Measurements from ENCODE around the gene CLNK.

Gene CLNK

GRCh38 chr4:10607206-10607605, 77.4 kb downstream of the CLNK start:
- ChIA-PET POLR2A (ENCODE audit: low non-redundant PET) (no interaction called here), CTCF (no interaction called here)
- TF ChIP-seq, protein P1, sequence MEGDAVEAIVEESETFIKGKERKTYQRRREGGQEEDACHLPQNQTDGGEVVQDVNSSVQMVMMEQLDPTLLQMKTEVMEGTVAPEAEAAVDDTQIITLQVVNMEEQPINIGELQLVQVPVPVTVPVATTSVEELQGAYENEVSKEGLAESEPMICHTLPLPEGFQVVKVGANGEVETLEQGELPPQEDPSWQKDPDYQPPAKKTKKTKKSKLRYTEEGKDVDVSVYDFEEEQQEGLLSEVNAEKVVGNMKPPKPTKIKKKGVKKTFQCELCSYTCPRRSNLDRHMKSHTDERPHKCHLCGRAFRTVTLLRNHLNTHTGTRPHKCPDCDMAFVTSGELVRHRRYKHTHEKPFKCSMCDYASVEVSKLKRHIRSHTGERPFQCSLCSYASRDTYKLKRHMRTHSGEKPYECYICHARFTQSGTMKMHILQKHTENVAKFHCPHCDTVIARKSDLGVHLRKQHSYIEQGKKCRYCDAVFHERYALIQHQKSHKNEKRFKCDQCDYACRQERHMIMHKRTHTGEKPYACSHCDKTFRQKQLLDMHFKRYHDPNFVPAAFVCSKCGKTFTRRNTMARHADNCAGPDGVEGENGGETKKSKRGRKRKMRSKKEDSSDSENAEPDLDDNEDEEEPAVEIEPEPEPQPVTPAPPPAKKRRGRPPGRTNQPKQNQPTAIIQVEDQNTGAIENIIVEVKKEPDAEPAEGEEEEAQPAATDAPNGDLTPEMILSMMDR (conservative IDR thresholded peaks at IDR 0.05; ENCODE audit: low read depth) = no peak
- no peak for DNase-seq (ENCODE audit: low spot score)
- no peak overlapping the region for H3K27ac ChIP-seq

DNA sequence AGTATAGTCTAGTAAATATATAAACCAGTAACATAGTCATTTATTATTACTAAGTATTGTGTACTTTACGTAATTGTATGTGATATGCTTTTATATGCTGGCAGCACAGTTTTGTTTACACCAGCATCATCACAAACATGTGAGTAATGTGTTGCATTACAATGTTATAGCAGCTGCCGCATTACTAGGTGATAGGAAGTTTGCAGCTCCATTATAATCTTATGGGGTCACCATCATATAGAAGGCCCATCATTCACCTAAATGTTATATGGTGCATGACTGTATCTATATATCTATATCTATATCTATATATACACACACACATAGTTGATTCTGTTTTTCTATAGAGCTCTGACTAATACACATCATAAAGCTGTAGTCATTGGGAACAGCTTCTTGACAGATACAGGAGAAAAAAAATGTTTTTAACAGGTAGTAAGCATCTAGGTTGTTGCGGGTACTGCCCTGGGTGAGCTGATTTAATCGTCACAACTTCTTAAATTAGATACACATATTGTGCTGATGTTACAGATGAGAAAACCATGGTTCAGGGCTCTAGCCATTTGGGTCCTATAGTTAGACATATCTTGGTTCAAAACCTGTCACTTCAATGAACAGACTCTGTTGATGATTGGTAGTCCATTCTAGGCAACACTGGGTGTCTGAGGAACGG, 77.9 kb downstream of the CLNK start:
- TF ChIP-seq, protein P1 (conservative IDR thresholded peaks at IDR 0.05; ENCODE audit: low read depth) = no peak
- DNase-seq (ENCODE audit: low spot score) = no peak
- ChIA-PET POLR2A (ENCODE audit: low non-redundant PET) (no interaction called here), CTCF (no interaction called here)
- H3K27ac ChIP-seq = no peak overlapping the region

GRCh38 chr4:10605746-10606482, 78.7 kb downstream of the CLNK start:
- no peak overlapping the region for H3K27ac ChIP-seq
- TF ChIP-seq, protein P1 (conservative IDR thresholded peaks at IDR 0.05; ENCODE audit: low read depth) = no peak
- no peak for DNase-seq (ENCODE audit: low spot score)
- CTCF ChIA-PET = no interaction called here
- POLR2A ChIA-PET (ENCODE audit: low non-redundant PET) = no interaction called here

DNA sequence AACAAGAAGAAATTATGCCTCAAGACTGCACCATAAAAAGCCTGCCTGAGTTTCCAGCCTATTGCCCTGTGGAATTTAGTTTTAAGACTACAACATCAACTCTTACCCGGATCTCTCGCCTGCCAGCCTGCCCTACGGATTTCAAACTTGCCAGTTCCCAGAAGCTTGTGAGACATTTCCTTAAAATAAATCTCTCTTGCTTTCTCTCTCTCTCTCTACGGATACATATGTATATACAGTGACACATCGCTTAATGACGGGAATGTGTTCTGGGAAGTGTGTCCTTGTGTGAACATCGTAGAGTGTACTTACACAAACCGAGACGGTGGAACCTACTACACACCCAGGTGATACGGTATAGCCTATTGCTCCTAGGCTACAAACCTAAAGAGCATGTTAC, 79.5 kb downstream of the CLNK start:
- ChIA-PET CTCF (interaction anchor here (0.6 to 1.5 kb wide), 2 partner anchors 14 to 112 kb away, joined by 3 to 4 read pairs; no protein-coding TSS in a partner anchor), POLR2A (ENCODE audit: low non-redundant PET) (no interaction called here)
- TF ChIP-seq, protein P1 (conservative IDR thresholded peaks at IDR 0.05; ENCODE audit: low read depth) = no peak
- no peak for DNase-seq (ENCODE audit: low spot score)
- H3K27ac ChIP-seq = no peak overlapping the region

- TF ChIP-seq, protein P1 (conservative IDR thresholded peaks at IDR 0.05; ENCODE audit: low read depth) = no peak
- H3K27ac ChIP-seq = no peak overlapping the region
- ChIA-PET CTCF (no interaction called here), POLR2A (ENCODE audit: low non-redundant PET) (no interaction called here)
- DNase-seq (ENCODE audit: low spot score) = no peak
Observed at GRCh38 chr4:10599574-10599973, 85.0 kb downstream of the CLNK start.

- DNase-seq (ENCODE audit: low spot score) = no peak
- TF ChIP-seq, protein P1 (conservative IDR thresholded peaks at IDR 0.05; ENCODE audit: low read depth) = no peak
- ChIA-PET POLR2A (ENCODE audit: low non-redundant PET) (no interaction called here), CTCF (interaction anchor here (0.6 kb wide), 1 partner anchor 1893 kb away, joined by 9 read pairs; no protein-coding TSS in a partner anchor)
- H3K27ac ChIP-seq = no peak overlapping the region
Observed at GRCh38 chr4:10598829-10599228, 85.7 kb downstream of the CLNK start.
